CD8-positive, alpha-beta memory T cell (primary cell): ENCODE results near the gene TXLNB. TPM values are rescaled to one million over a fixed set of nuclear protein-coding genes. Genes with fewer than 3 reads are reported as not detected.
"Not testable (repeated sequence)": the region's sequence is repeated elsewhere in the genome, so short reads cannot be mapped to it uniquely, and the experiment has no call there.

Experiments
- CTCF ChIA-PET: fragments of 350-600 bp; sonication (Branson Sonifier 250); formaldehyde crosslinking; loops from one replicate; lab custom pipeline; 2021; ENCODE audit warnings: antibody characterized with exemption; lab: Charles Lee
- POLR2A ChIA-PET: fragments of 350-600 bp; sonication (Branson Sonifier 250); formaldehyde crosslinking; loops from one replicate; lab custom pipeline; 2021; ENCODE audit warnings: antibody characterized with exemption; lab: Charles Lee
- DNase-seq, 5 donors: peaks; one replicate each; pipeline versions ENCODE4 v3.0.0 to v3.0.0-alpha.2; 2020 to 2022; ENCODE audit warnings: mixed read lengths in 1 of 5
- H3K27ac ChIP-seq: one replicate; pipeline ENCODE4 v1.7.0; 2013; ENCODE audit warnings: low read depth, mild to moderate bottlenecking, low read length, moderate library complexity
- H3K27me3 ChIP-seq: 2 replicates; pipeline ENCODE4 v1.7.0; 2013; ENCODE audit warnings: low read length, mild to moderate bottlenecking; ENCODE audit not compliant: insufficient read depth, poor library complexity, severe bottlenecking
- H3K36me3 ChIP-seq: 2 replicates; pipeline ENCODE4 v1.7.0; 2013; ENCODE audit warnings: mild to moderate bottlenecking, low read length, moderate library complexity; ENCODE audit not compliant: insufficient read depth
- H3K4me1 ChIP-seq: 2 replicates; pipeline ENCODE4 v1.7.0; 2013; ENCODE audit warnings: mild to moderate bottlenecking, low read length, moderate library complexity; ENCODE audit not compliant: insufficient read depth
- H3K4me3 ChIP-seq: 2 replicates; pipeline ENCODE4 v1.7.0; 2013; ENCODE audit warnings: mild to moderate bottlenecking, low read length
- H3K9me3 ChIP-seq: 2 replicates; pipeline ENCODE4 v1.7.0; 2013; ENCODE audit warnings: mild to moderate bottlenecking, low read length
- H3K27ac Mint-ChIP-seq, 8 donors: one replicate each; pipeline ENCODE4 v1.8.0; 2020 to 2021; ENCODE audit warnings: mixed read lengths in 8 of 8, mild to moderate bottlenecking in 6 of 8, inconsistent platforms in 3 of 8, moderate library complexity in 3 of 8
- H3K27me3 Mint-ChIP-seq, 2 donors: one replicate each; pipeline ENCODE4 v1.8.0; 2020 to 2021; ENCODE audit warnings: mixed read lengths in 2 of 2, mild to moderate bottlenecking in 1 of 2, moderate library complexity in 1 of 2
- H3K36me3 Mint-ChIP-seq, 3 donors: one replicate each; pipeline ENCODE4 v1.8.0; 2020 to 2021; ENCODE audit warnings: mixed read lengths in 3 of 3, inconsistent platforms in 1 of 3, mild to moderate bottlenecking in 1 of 3
- H3K4me1 Mint-ChIP-seq, 3 donors: one replicate each; pipeline ENCODE4 v1.8.0; 2020 to 2021; ENCODE audit warnings: mixed read lengths in 3 of 3, inconsistent platforms in 1 of 3, mild to moderate bottlenecking in 1 of 3
- H3K4me3 Mint-ChIP-seq, 7 donors: one replicate each; pipeline ENCODE4 v1.8.0; 2020 to 2021; ENCODE audit warnings: mixed read lengths in 7 of 7, mild to moderate bottlenecking in 6 of 7, moderate library complexity in 4 of 7, inconsistent platforms in 2 of 7
- H3K9me3 Mint-ChIP-seq, 5 donors: one replicate each; pipeline ENCODE4 v1.8.0; 2020 to 2022; ENCODE audit warnings: mixed read lengths in 5 of 5, mild to moderate bottlenecking in 3 of 5, moderate library complexity in 2 of 5, inconsistent platforms in 1 of 5
- polyA plus RNA-seq: library from polyadenylated mRNA; unstranded; fragments of 300-500 nt; fragmentation: Illumina TruSeq; gene quantifications from one replicate; pipeline ENCODE4 v1.2.3, GENCODE V29; 2021
- total RNA-seq, 2 experiments: library from RNA; stranded (reverse); gene quantifications; one replicate each; pipeline ENCODE4 v1.2.3, GENCODE V29; 2021

TXLNB gene
- total and polyA plus RNA-seq, 3 experiments from 2014 or later = 0.13 to 0.47 (median 0.35) TPM

DNA sequence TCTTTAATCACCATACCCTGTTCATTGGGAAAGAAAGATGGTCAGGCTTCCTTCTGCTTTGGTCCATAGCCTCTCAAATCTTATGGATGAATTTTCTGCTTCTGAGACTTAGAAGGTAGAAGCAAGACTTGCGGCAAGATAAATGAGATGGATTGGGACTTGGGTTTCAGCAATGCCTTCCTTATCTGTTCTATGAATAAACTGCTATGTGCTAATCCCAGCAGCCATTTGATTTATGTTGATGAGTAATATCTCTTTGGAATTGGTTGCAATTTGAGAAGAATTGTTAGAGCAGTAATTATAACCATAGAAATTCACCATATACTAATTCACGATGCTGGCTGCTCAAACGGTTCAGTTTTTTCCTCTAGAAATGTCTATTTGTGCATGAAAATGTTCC lies 48.3 kb downstream of the TXLNB start:
- Mint-ChIP-seq H3K4me3 (no peak overlapping the region), H3K4me1 (peaks cover 12 to 21% (median 16%) of the 10 kb centered on the region in 3 donors), H3K36me3 (peaks cover 3 to 5% (median 4%) of the 10 kb centered on the region in 3 donors), H3K27ac (no peak overlapping the region), H3K9me3 (no peaks in the 10 kb centered on the region), H3K27me3 (no peaks in the 10 kb centered on the region)
- Histone ChIP-seq H3K27me3 (no peaks in the 10 kb centered on the region), H3K27ac (no peak overlapping the region), H3K4me3 (no peak overlapping the region), H3K4me1 (peaks cover 4% of the 10 kb centered on the region), H3K36me3 (no peaks in the 10 kb centered on the region), H3K9me3 (no peaks in the 10 kb centered on the region)
- no peak for DNase-seq
- CTCF ChIA-PET = no interaction called here
- POLR2A ChIA-PET = no interaction called here

DNA sequence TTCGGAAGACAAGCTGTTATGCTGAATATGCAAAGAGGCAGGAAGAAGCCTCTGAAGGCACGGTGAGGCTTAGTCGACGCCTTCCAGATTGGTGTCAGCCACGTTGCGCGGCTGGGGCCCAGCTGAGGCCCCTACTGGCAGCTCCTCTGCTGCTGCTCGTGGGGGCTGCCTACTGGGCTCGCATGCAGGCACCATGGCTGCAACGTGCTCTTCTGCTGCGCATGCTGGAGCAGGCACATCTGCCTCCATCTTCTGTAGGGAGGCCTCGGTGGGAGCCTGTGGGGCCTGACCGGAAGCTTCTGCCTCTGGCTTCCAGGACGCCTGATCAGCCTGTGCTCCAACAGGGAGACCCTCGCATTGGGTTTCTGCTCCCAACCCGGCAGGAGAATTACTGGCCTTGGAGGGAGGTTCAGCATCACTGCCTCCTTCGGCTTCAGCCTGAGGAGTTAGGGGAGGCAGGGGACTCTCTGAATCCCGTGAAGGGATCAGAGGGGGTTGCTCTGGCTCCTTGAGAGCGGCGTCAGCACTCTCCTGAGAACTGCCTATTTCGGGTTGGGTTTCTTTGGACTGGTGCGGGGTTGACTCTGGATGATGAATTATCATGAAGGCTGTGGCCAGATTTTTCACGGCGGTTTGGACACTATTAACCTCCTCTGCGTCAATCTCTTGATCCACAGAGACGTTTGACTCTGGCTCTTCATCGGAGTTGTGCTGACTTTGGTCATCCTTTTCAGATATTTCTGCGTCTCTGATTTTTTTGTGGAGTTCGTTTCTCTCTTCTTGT lies 49.1 kb downstream of the TXLNB start:
- Histone ChIP-seq H3K27ac (no peak overlapping the region), H3K27me3 (no peaks in the 10 kb centered on the region), H3K9me3 (no peaks in the 10 kb centered on the region), H3K4me3 (no peak overlapping the region), H3K4me1 (peaks cover 2% of the 10 kb centered on the region), H3K36me3 (no peaks in the 10 kb centered on the region)
- H3K36me3 Mint-ChIP-seq = peaks cover 2 to 5% (median 3%) of the 10 kb centered on the region in 3 donors
- POLR2A ChIA-PET = no interaction called here
- no peaks in the 10 kb centered on the region for H3K9me3 Mint-ChIP-seq
- H3K27me3 Mint-ChIP-seq = no peaks in the 10 kb centered on the region
- no peak overlapping the region for H3K4me3 Mint-ChIP-seq
- DNase-seq = no peak
- CTCF ChIA-PET = interaction anchor here (1.0 kb wide), 1 partner anchor 24 kb away, joined by 3 read pairs; no protein-coding TSS in a partner anchor
- no peak overlapping the region for H3K27ac Mint-ChIP-seq
- H3K4me1 Mint-ChIP-seq = peaks cover 10 to 16% (median 10%) of the 10 kb centered on the region in 3 donors

DNA sequence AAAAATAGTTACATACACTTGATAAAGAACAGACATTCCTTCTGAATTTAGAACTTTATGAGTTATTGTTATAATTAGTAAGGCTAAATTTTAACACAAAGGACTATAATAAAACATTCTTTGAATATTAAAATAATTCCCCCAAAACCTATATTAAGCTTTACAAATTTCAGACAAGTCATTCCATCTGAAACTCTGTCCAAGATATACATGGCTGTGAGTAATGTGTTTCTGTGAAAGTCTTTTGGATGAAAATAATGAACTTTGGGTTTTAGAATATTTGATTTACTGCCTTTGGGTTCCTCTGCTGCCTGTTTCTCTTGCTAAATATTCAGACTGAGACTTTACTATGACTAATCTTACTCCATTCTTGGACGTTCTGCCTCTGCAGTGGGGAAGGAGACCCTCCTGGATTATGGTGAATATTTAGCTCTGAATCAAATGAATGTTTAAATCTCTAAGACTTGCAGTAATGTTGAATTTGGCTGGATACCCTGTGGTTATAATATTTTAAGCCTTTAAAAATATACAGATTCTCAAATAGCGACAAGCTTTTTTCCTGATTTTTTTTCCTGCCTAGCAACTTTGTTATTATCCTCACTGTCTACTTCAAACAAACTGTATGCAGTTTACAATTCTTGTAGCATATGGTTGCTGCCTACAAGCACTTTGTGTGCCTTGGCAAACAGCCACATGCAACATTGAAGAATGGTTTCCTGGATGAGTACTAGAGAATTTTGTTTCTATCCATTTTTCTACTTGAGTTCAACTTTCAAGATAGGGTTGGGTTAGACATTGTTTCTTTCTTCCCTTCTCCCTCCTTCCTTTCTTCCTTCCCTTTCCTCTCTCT lies 51.4 kb downstream of the TXLNB start:
- DNase-seq = no peak
- Mint-ChIP-seq H3K4me3 (no peak overlapping the region), H3K9me3 (no peaks in the 10 kb centered on the region), H3K36me3 (peaks cover 2 to 5% (median 3%) of the 10 kb centered on the region in 3 donors), H3K27ac (no peak overlapping the region), H3K4me1 (peaks cover 6 to 12% (median 7%) of the 10 kb centered on the region in 3 donors), H3K27me3 (no peaks in the 10 kb centered on the region)
- CTCF ChIA-PET = interaction anchor here (0.7 to 1.2 kb wide), 3 partner anchors 10 to 21 kb away, joined by 3 to 4 read pairs (median 3); no protein-coding TSS in a partner anchor
- no peaks in the 10 kb centered on the region for H3K36me3 ChIP-seq
- no peak overlapping the region for H3K27ac ChIP-seq
- POLR2A ChIA-PET = no interaction called here
- no peaks in the 10 kb centered on the region for H3K9me3 ChIP-seq
- no peaks in the 10 kb centered on the region for H3K27me3 ChIP-seq
- H3K4me1 ChIP-seq = no peaks in the 10 kb centered on the region
- H3K4me3 ChIP-seq = no peak overlapping the region

DNA sequence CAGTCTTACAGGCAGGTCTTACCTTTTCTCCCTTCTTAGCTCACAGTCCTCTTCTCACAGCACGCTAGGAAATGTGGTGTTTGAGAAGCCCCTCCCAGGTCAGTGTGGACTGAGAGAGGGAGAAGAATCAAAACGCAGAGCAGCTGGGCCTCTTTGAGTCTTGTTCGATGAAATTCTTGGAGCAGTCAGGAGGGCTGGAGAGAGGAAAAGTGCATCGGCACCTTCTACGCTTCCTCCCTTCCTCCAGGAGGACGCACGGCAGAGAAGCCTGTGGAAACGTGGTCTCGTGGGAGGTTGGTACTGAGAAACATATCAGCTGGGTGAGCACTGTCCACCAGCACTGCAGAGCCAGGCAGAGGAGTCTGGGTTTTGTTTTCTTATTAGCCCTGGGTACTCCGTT lies 52.7 kb downstream of the TXLNB start:
- peak overlapping the region in 1 of 8 donors; percentile 54 for H3K27ac Mint-ChIP-seq
- H3K36me3 Mint-ChIP-seq = peaks cover 2 to 5% (median 3%) of the 10 kb centered on the region in 3 donors
- Histone ChIP-seq H3K27me3 (no peaks in the 10 kb centered on the region), H3K4me1 (no peaks in the 10 kb centered on the region), H3K36me3 (no peaks in the 10 kb centered on the region), H3K4me3 (no peak overlapping the region), H3K27ac (no peak overlapping the region), H3K9me3 (no peaks in the 10 kb centered on the region)
- no peaks in the 10 kb centered on the region for H3K27me3 Mint-ChIP-seq
- ChIA-PET CTCF (interaction anchor here (1.2 kb wide), 1 partner anchor 20 kb away, joined by 4 read pairs; no protein-coding TSS in a partner anchor), POLR2A (no interaction called here)
- peaks cover 0 to under 1% (median under 1%) of the 10 kb centered on the region in 5 donors for H3K9me3 Mint-ChIP-seq
- H3K4me1 Mint-ChIP-seq = peaks cover 0 to 7% (median 6%) of the 10 kb centered on the region in 3 donors
- no peak for DNase-seq
- no peak overlapping the region for H3K4me3 Mint-ChIP-seq

DNA sequence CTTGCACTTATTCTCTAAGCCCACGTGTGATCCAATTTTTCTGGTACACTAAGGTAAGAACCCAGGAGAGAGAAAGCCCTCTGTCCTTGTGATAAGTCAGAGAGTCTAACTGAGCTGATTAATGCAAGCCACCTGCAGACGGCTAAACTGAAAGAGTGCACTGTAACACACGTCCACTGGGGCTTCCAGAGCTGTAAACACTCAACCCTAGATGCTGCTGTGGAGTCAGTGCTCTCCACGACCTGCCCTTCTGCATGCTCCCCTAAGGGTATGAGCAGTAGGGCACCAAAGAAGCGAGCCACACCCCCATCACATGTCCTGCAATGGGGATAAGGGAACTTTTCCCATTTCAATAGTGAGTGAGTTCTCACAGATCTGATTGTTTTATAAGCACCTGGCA lies 55.7 kb downstream of the TXLNB start:
- Mint-ChIP-seq H3K9me3 (peaks cover 0 to 4% (median 3%) of the 10 kb centered on the region in 5 donors), H3K27me3 (no peaks in the 10 kb centered on the region), H3K4me3 (no peak overlapping the region), H3K4me1 (peaks cover 0 to 8% (median 6%) of the 10 kb centered on the region in 3 donors), H3K36me3 (peaks cover 0 to 4% (median 4%) of the 10 kb centered on the region in 3 donors), H3K27ac (no peak overlapping the region)
- ChIA-PET CTCF (no interaction called here), POLR2A (no interaction called here)
- no peaks in the 10 kb centered on the region for H3K9me3 ChIP-seq
- H3K4me1 ChIP-seq = no peaks in the 10 kb centered on the region
- H3K36me3 ChIP-seq = no peaks in the 10 kb centered on the region
- no peak overlapping the region for H3K4me3 ChIP-seq
- H3K27ac ChIP-seq = no peak overlapping the region
- no peak for DNase-seq
- no peaks in the 10 kb centered on the region for H3K27me3 ChIP-seq

DNA sequence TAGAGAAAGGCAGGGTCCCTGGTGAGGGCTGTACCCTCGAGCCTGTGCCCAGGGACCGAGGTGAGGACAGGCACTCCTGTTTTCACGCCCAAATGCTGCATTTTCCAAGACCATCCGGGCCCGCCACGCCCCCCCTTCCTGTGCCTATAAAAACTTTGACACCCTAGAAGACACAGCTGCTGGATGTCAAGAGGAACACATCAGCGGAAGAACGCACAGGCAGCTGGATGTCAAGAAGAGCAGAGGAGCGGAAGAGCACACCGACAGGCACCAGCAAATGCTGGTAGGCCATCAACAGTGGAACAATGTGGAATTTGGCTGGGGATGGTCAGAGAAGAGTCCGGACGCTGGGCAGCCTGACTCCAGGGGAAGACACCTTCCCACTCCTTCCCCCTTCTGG lies 56.1 kb downstream of the TXLNB start:
- no peak overlapping the region for H3K27ac ChIP-seq
- no peaks in the 10 kb centered on the region for H3K36me3 ChIP-seq
- H3K9me3 Mint-ChIP-seq = peaks cover 0 to 4% (median 3%) of the 10 kb centered on the region in 5 donors
- H3K36me3 Mint-ChIP-seq = peaks cover 0 to 4% (median 4%) of the 10 kb centered on the region in 3 donors
- peaks cover 0 to 8% (median 4%) of the 10 kb centered on the region in 3 donors for H3K4me1 Mint-ChIP-seq
- H3K9me3 ChIP-seq = no peaks in the 10 kb centered on the region
- H3K27ac Mint-ChIP-seq = peak overlapping the region in 1 of 8 donors; percentile 36
- no peaks in the 10 kb centered on the region for H3K4me1 ChIP-seq
- POLR2A ChIA-PET = no interaction called here
- no peak overlapping the region for H3K4me3 ChIP-seq
- no peaks in the 10 kb centered on the region for H3K27me3 Mint-ChIP-seq
- no peak overlapping the region for H3K4me3 Mint-ChIP-seq
- CTCF ChIA-PET = no interaction called here
- DNase-seq = no peak
- no peaks in the 10 kb centered on the region for H3K27me3 ChIP-seq

DNA sequence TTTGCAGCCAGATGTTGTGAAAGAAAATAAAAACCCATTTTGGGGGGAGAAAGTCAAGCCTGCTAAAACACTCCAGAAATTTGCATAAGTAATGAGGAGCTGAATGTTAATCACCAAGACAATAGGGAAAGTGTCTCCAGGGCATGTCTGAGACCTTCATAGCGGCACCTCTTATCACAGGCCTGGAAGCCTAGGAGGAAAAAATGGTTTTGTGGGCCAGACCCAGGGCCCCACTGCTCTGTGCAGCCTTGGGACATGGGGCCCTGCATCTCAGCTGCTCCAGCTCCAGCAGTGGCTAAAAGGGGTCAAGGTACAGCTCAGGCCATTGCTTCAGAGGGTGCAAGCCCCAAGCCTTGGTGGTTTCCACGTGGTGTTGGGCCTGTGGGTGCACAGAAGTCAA lies 57.6 kb downstream of the TXLNB start:
- H3K27me3 ChIP-seq, H3K4me3 ChIP-seq, H3K4me3 Mint-ChIP-seq, H3K4me1 ChIP-seq, DNase-seq, H3K27me3 Mint-ChIP-seq, H3K9me3 Mint-ChIP-seq, H3K27ac Mint-ChIP-seq, POLR2A ChIA-PET, H3K9me3 ChIP-seq, H3K27ac ChIP-seq, H3K36me3 Mint-ChIP-seq, H3K36me3 ChIP-seq: not testable (repeated sequence)
- peaks cover 0 to 10% (median 10%) of the 10 kb centered on the region in 3 donors for H3K4me1 Mint-ChIP-seq
- CTCF ChIA-PET = interaction anchor here (1.1 kb wide), 1 partner anchor 130 kb away, joined by 3 read pairs; no protein-coding TSS in a partner anchor
